CD14-positive monocyte (primary cell): ENCODE results near the gene AKAP12. TPM values are rescaled to one million over a fixed set of nuclear protein-coding genes. Genes with fewer than 3 reads are reported as not detected.

Source experiments
- DNase-seq, 3 donors: peaks; one replicate each; pipeline ENCODE4 v3.0.0-alpha.2; 2011 to 2022
- H2AFZ ChIP-seq: 2 replicates; pipeline ENCODE4 v1.6.0; 2012; ENCODE audit warnings: mild to moderate bottlenecking, low read depth, low read length, inconsistent platforms; ENCODE audit not compliant: insufficient read depth, poor library complexity, severe bottlenecking
- H3K27ac ChIP-seq, 2 donors: 1 replicate in 1 of 2; 2 replicates in 1 of 2; pipeline ENCODE4 v1.5.1; 2012 to 2013; ENCODE audit warnings: low read length in 2 of 2, control low read depth in 1 of 2, inconsistent platforms in 1 of 2, low read depth in 1 of 2, mild to moderate bottlenecking in 1 of 2
- H3K27me3 ChIP-seq, 2 donors: one replicate each; pipeline versions ENCODE4 v1.6.0 to v1.6.1; 2011 to 2013; ENCODE audit warnings: low read length in 2 of 2; ENCODE audit not compliant: control insufficient read depth in 2 of 2, insufficient read depth in 2 of 2
- H3K36me3 ChIP-seq, 2 donors: replicated peaks in 1 of 2; 1 replicate in 1 of 2; 2 replicates in 1 of 2; pipeline versions ENCODE4 v1.5.1 to v1.6.1; 2012 to 2013; ENCODE audit warnings: low read length in 2 of 2, control low read depth in 1 of 2, inconsistent platforms in 1 of 2, mild to moderate bottlenecking in 1 of 2; ENCODE audit not compliant: insufficient read depth in 2 of 2, control insufficient read depth in 1 of 2
- H3K4me1 ChIP-seq, 2 donors: 1 replicate in 1 of 2; 2 replicates in 1 of 2; pipeline versions ENCODE4 v1.5.1 to v1.6.1; 2012 to 2013; ENCODE audit warnings: low read length in 2 of 2, control low read depth in 1 of 2, inconsistent platforms in 1 of 2, mild to moderate bottlenecking in 1 of 2, moderate library complexity in 1 of 2; ENCODE audit not compliant: insufficient read depth in 2 of 2, control insufficient read depth in 1 of 2
- H3K4me2 ChIP-seq: replicated peaks from 2 replicates; pipeline ENCODE3; 2012; ENCODE audit warnings: low read length, moderate library complexity, mild to moderate bottlenecking; ENCODE audit not compliant: poor library complexity, severe bottlenecking; ENCODE audit errors: extremely low read depth
- H3K4me3 ChIP-seq, 3 experiments: fragments of 200-600 bp in 1 of 3; sonication (generic) in 1 of 3; replicated peaks in 1 of 3; 1 replicate in 2 of 3; 2 replicates in 1 of 3; pipeline ENCODE4 v1.5.1; 2011 to 2013; ENCODE audit warnings: low read length in 3 of 3, mild to moderate bottlenecking in 3 of 3, control low read depth in 2 of 3, low read depth in 2 of 3, inconsistent platforms in 1 of 3, moderate library complexity in 1 of 3
- H3K79me2 ChIP-seq: 2 replicates; pipeline ENCODE4 v1.6.0; 2012; ENCODE audit warnings: mild to moderate bottlenecking, control low read depth, inconsistent platforms, low read length, moderate library complexity; ENCODE audit not compliant: insufficient read depth
- H3K9ac ChIP-seq: 2 replicates; pipeline ENCODE4 v1.6.0; 2017; ENCODE audit warnings: low read length, mild to moderate bottlenecking; ENCODE audit not compliant: insufficient read depth, poor library complexity, severe bottlenecking
- H3K9me3 ChIP-seq, 2 donors: replicated peaks in 1 of 2; 1 replicate in 1 of 2; 2 replicates in 1 of 2; pipeline versions ENCODE4 v1.5.1 to v1.6.1; 2012 to 2013; ENCODE audit warnings: low read length in 2 of 2, control low read depth in 1 of 2; ENCODE audit not compliant: control insufficient read depth in 1 of 2, insufficient read depth in 1 of 2
- H4K20me1 ChIP-seq: 2 replicates; pipeline ENCODE4 v1.6.0; 2012; ENCODE audit warnings: mild to moderate bottlenecking, low read length, control low read depth, moderate library complexity; ENCODE audit not compliant: insufficient read depth
- H3K27ac Mint-ChIP-seq, 7 donors: one replicate each; pipeline ENCODE4 v1.8.0; 2020; ENCODE audit warnings: mild to moderate bottlenecking in 7 of 7, mixed read lengths in 7 of 7, moderate library complexity in 6 of 7, inconsistent platforms in 2 of 7
- H3K27me3 Mint-ChIP-seq, 3 donors: one replicate each; pipeline ENCODE4 v1.8.0; 2021 to 2022; ENCODE audit warnings: low read depth in 3 of 3, mild to moderate bottlenecking in 3 of 3, mixed read lengths in 3 of 3, moderate library complexity in 3 of 3, inconsistent platforms in 1 of 3
- H3K36me3 Mint-ChIP-seq, 2 donors: one replicate each; pipeline ENCODE4 v1.8.0; 2020; ENCODE audit warnings: mixed read lengths in 2 of 2, inconsistent platforms in 1 of 2, mild to moderate bottlenecking in 1 of 2
- H3K4me1 Mint-ChIP-seq: one replicate; pipeline ENCODE4 v1.8.0; 2020; ENCODE audit warnings: mild to moderate bottlenecking, mixed read lengths
- H3K4me3 Mint-ChIP-seq, 2 donors: one replicate each; pipeline ENCODE4 v1.8.0; 2020; ENCODE audit warnings: mild to moderate bottlenecking in 2 of 2, mixed read lengths in 2 of 2, moderate library complexity in 1 of 2
- H3K9me3 Mint-ChIP-seq, 7 donors: one replicate each; pipeline ENCODE4 v1.8.0; 2020 to 2022; ENCODE audit warnings: mixed read lengths in 7 of 7, mild to moderate bottlenecking in 6 of 7, moderate library complexity in 6 of 7, inconsistent platforms in 2 of 7
- CTCF ChIP-seq: fragments of 200-600 bp; IDR thresholded peaks from one replicate; pipeline ENCODE4 v1.8.0; 2022; ENCODE audit warnings: antibody characterized with exemption, mild to moderate bottlenecking
- WGBS: methylation state at CpG from one replicate; pipeline ENCODE4 v1.1.5; 2013; ENCODE audit warnings: missing lambda C conversion rate; ENCODE audit not compliant: insufficient coverage; 5-methylcytosine and 5-hydroxymethylcytosine counted together
- intact Hi-C, 2 donors: fragments of 100-400 bp; cut with micrococcal nuclease; formaldehyde crosslinking; loops; one replicate each; pipeline versions ENCODE4 v1.15.0 to v1.15.1; 2023
- polyA plus RNA-seq, 3 donors: library from polyadenylated mRNA; depleted of rRNA in 1 of 3; unstranded in 2 of 3; stranded (reverse) in 1 of 3; fragments of 300-500 nt in 2 of 3; fragments of >200 nt in 1 of 3; fragmentation: Illumina TruSeq in 2 of 3; gene quantifications; 1 replicate in 2 of 3; 2 replicates in 1 of 3; pipeline ENCODE4 v1.2.3, GENCODE V29; 2012 to 2021

Gene AKAP12
- polyA plus RNA-seq, 3 donors, result 0.01 TPM; not detected in 2

GRCh38 chr6:151260205-151260604, 20.4 kb downstream of the AKAP12 start:
- peaks cover 2 to 12% (median 9%) of the 10 kb centered on the region in 3 donors for H3K27me3 Mint-ChIP-seq
- TF ChIP-seq CTCF, result no peak
- H3K9me3 Mint-ChIP-seq, result peaks cover 0 to 2% (median 0%) of the 10 kb centered on the region in 7 donors

GRCh38 chr6:151263035-151263434, 23.3 kb downstream of the AKAP12 start:
- Mint-ChIP-seq H3K27me3 (peaks cover 2 to 13% (median 12%) of the 10 kb centered on the region in 3 donors), H3K27ac (no peak overlapping the region), H3K9me3 (peaks cover 0 to 2% (median 0%) of the 10 kb centered on the region in 7 donors), H3K36me3 (no peaks in the 10 kb centered on the region), H3K4me3 (no peak overlapping the region), H3K4me1 (no peaks in the 10 kb centered on the region)
- Histone ChIP-seq H3K27me3 (peaks cover 0 to 2% of the 10 kb centered on the region in 2 donors), H3K4me3 (no peak overlapping the region), H3K36me3 (no peaks in the 10 kb centered on the region), H2AFZ (no peak overlapping the region), H3K4me2 (no peak overlapping the region), H3K27ac (no peak overlapping the region), H3K9me3 (no peaks in the 10 kb centered on the region), H4K20me1 (no peaks in the 10 kb centered on the region), H3K79me2 (no peaks in the 10 kb centered on the region), H3K4me1 (no peaks in the 10 kb centered on the region), H3K9ac (no peak overlapping the region)
- no CpG with 5 or more reads among the region's 1 CpG for WGBS
- intact Hi-C loops, result no loop called here
- TF ChIP-seq CTCF, result no peak
- DNase-seq, result no peak

More at GRCh38 chr6:151260205-151260604, 20.4 kb downstream of the AKAP12 start:
- DNase-seq, result no peak
- Histone ChIP-seq H3K27me3 (peaks cover 0 to 2% of the 10 kb centered on the region in 2 donors), H3K9me3 (no peaks in the 10 kb centered on the region), H3K27ac (no peak overlapping the region), H3K4me3 (no peak overlapping the region), H3K79me2 (no peaks in the 10 kb centered on the region), H3K4me2 (no peak overlapping the region), H3K4me1 (no peaks in the 10 kb centered on the region), H3K9ac (no peak overlapping the region), H4K20me1 (no peaks in the 10 kb centered on the region), H2AFZ (no peak overlapping the region), H3K36me3 (no peaks in the 10 kb centered on the region)
- Mint-ChIP-seq H3K36me3 (no peaks in the 10 kb centered on the region), H3K4me1 (no peaks in the 10 kb centered on the region), H3K27ac (no peak overlapping the region), H3K4me3 (no peak overlapping the region)
- WGBS, result 95% methylated on average over 3 of the region's 4 CpGs
- intact Hi-C loops, result no loop called here
